ENCODE measurements around the gene RBX1.

RBX1 gene

DNA sequence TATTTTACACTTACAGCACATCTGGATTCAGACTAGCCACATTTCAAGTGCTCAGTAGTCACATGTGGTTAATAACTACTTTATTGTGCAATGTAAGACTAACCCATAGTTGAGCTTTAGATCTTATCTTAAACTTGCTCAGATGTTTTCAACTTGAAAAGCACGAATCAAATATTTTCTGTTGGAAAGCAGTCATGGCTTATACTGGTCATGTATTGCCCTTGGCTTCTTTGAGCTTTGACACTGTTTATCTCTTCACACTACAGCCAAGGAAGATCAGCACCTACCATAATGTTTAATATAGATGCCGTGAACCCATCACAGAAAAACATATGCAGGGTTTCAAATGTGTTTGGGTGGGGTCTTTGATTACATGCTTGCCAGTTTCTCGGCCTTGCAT is 4.4 kb downstream of the RBX1 start:
- no peak for TF ChIP-seq TCF12 (IDR thresholded peaks at IDR 0.05; ENCODE audit: low read depth)
- no peak for TF ChIP-seq NFIC (IDR thresholded peaks at IDR 0.05)
- TF ChIP-seq RAD21 (IDR thresholded peaks at IDR 0.05; ENCODE audit: low read depth), result no peak
- TF ChIP-seq ZBTB7A (IDR thresholded peaks at IDR 0.05; ENCODE audit: low read depth), result no peak
- no peak for TF ChIP-seq CEBPB (IDR thresholded peaks at IDR 0.05)
- no peak for TF ChIP-seq CREB1 (IDR thresholded peaks at IDR 0.05; ENCODE audit: low read depth)
- TF ChIP-seq TAF1 (IDR thresholded peaks at IDR 0.05; ENCODE audit: low read depth), result no peak
- TF ChIP-seq, protein P1, sequence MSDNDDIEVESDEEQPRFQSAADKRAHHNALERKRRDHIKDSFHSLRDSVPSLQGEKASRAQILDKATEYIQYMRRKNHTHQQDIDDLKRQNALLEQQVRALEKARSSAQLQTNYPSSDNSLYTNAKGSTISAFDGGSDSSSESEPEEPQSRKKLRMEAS (IDR thresholded peaks at IDR 0.05), result no peak
- TF ChIP-seq YY1 (IDR thresholded peaks at IDR 0.05; ENCODE audit: low read depth), result no peak

GRCh38 chr22:40957601-40958000 is 6.4 kb downstream of the RBX1 start:
- TF ChIP-seq, protein P2, sequence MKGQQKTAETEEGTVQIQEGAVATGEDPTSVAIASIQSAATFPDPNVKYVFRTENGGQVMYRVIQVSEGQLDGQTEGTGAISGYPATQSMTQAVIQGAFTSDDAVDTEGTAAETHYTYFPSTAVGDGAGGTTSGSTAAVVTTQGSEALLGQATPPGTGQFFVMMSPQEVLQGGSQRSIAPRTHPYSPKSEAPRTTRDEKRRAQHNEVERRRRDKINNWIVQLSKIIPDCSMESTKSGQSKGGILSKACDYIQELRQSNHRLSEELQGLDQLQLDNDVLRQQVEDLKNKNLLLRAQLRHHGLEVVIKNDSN (IDR thresholded peaks at IDR 0.05), result no peak
- TF ChIP-seq TCF12 (IDR thresholded peaks at IDR 0.05; ENCODE audit: low read depth), result no peak
- TF ChIP-seq CREB1 (IDR thresholded peaks at IDR 0.05; ENCODE audit: low read depth), result no peak
- no peak for TF ChIP-seq REST (IDR thresholded peaks at IDR 0.05; ENCODE audit: low read depth)
- no peak for TF ChIP-seq TAF1 (IDR thresholded peaks at IDR 0.05; ENCODE audit: low read depth)
- no peak for TF ChIP-seq ZBTB7A (IDR thresholded peaks at IDR 0.05; ENCODE audit: low read depth)
- TF ChIP-seq EGR1 (IDR thresholded peaks at IDR 0.05), result no peak

DNA sequence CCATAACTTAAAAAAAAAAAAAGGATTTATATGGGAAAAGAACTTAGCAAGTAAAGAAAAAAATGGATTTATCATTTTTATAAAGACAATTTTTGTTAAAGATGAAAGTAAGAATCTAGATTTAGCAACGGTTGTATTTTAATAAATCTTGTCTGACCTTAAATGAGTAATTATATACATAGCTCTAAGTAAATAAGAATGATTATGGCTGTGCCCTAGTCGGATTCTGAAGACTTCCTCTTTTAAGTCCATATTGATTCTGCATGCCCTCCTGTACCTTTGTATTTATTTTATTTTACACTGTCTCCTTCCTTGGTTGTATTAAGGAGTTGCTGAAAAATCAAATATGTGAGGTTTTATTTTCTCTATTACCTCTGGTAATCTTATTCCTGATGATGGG is 7.1 kb downstream of the RBX1 start:
- TF ChIP-seq, protein P1 (IDR thresholded peaks at IDR 0.05), result no peak
- TF ChIP-seq CEBPB (IDR thresholded peaks at IDR 0.05), result no peak
- TF ChIP-seq REST (IDR thresholded peaks at IDR 0.05; ENCODE audit: low read depth), result no peak
- no peak for TF ChIP-seq YY1 (IDR thresholded peaks at IDR 0.05; ENCODE audit: low read depth)
- TF ChIP-seq TAF1 (IDR thresholded peaks at IDR 0.05; ENCODE audit: low read depth), result no peak
- TF ChIP-seq FOXM1 (IDR thresholded peaks at IDR 0.05; ENCODE audit: borderline replicate concordance, low read depth), result no peak
- TF ChIP-seq EP300 (IDR thresholded peaks at IDR 0.05; ENCODE audit: borderline replicate concordance), result no peak
- no peak for TF ChIP-seq TEAD4 (IDR thresholded peaks at IDR 0.05)
- no peak for TF ChIP-seq NFIC (IDR thresholded peaks at IDR 0.05)
- TF ChIP-seq, protein P2 (IDR thresholded peaks at IDR 0.05), result no peak
- TF ChIP-seq ZBTB7A (IDR thresholded peaks at IDR 0.05; ENCODE audit: low read depth), result no peak
- no peak for TF ChIP-seq CREB1 (IDR thresholded peaks at IDR 0.05; ENCODE audit: low read depth)
- TF ChIP-seq RAD21 (IDR thresholded peaks at IDR 0.05; ENCODE audit: low read depth), result no peak
- TF ChIP-seq EGR1 (IDR thresholded peaks at IDR 0.05), result no peak
- TF ChIP-seq TCF12 (IDR thresholded peaks at IDR 0.05; ENCODE audit: low read depth), result no peak

GRCh38 chr22:40960145-40960544 is 9.0 kb downstream of the RBX1 start:
- TF ChIP-seq RAD21 (IDR thresholded peaks at IDR 0.05; ENCODE audit: low read depth) (no peak), ZBTB7A (IDR thresholded peaks at IDR 0.05; ENCODE audit: low read depth) (no peak), CEBPB (IDR thresholded peaks at IDR 0.05) (no peak), REST (IDR thresholded peaks at IDR 0.05; ENCODE audit: low read depth) (no peak), EGR1 (IDR thresholded peaks at IDR 0.05) (no peak), TEAD4 (IDR thresholded peaks at IDR 0.05) (no peak), NFIC (IDR thresholded peaks at IDR 0.05) (no peak), EP300 (IDR thresholded peaks at IDR 0.05; ENCODE audit: borderline replicate concordance) (no peak), YY1 (IDR thresholded peaks at IDR 0.05; ENCODE audit: low read depth) (no peak), FOXM1 (IDR thresholded peaks at IDR 0.05; ENCODE audit: borderline replicate concordance, low read depth) (no peak), CREB1 (IDR thresholded peaks at IDR 0.05; ENCODE audit: low read depth) (no peak), TAF1 (IDR thresholded peaks at IDR 0.05; ENCODE audit: low read depth) (no peak), TCF12 (IDR thresholded peaks at IDR 0.05; ENCODE audit: low read depth) (no peak)
- TF ChIP-seq, protein P1 (IDR thresholded peaks at IDR 0.05), result no peak
- TF ChIP-seq, protein P2 (IDR thresholded peaks at IDR 0.05), result no peak
